WERI-Rb-1 (cell line): ENCODE results near the gene SYN1.

Experiments
- DNase-seq: peaks from one replicate; pipeline ENCODE4 v3.0.0-alpha.2; 2020
- H3K27ac ChIP-seq: fragments of 250-450 bp; sonication (Bioruptor Pico); 2 replicates; pipeline ENCODE4 v1.5.1; 2020; ENCODE audit warnings: mild to moderate bottlenecking, moderate library complexity
- H3K27me3 ChIP-seq: fragments of 250-450 bp; sonication (Bioruptor Pico); 2 replicates; pipeline ENCODE4 v1.5.1; 2021; ENCODE audit warnings: mild to moderate bottlenecking, low read depth, moderate library complexity; ENCODE audit not compliant: insufficient read depth, severe bottlenecking
- H3K36me3 ChIP-seq: fragments of 250-450 bp; sonication (Bioruptor Pico); 2 replicates; pipeline ENCODE4 v1.5.1; 2020; ENCODE audit warnings: mild to moderate bottlenecking, moderate library complexity
- H3K4me3 ChIP-seq: 2 replicates; pipeline ENCODE4 v1.5.1; 2011; ENCODE audit warnings: low read depth, mild to moderate bottlenecking, control low read depth, low read length
- H3K9me3 ChIP-seq: fragments of 250-450 bp; sonication (Bioruptor Pico); 2 replicates; pipeline ENCODE4 v1.5.1; 2021; ENCODE audit warnings: mild to moderate bottlenecking, moderate library complexity; ENCODE audit not compliant: severe bottlenecking
- TF ChIP-seq, protein P1 (sequence below): IDR thresholded peaks from 2 replicates; pipeline ENCODE4 v1.5.1; 2011; ENCODE audit warnings: low read depth, mild to moderate bottlenecking, control low read depth, inconsistent platforms, low read length

SYN1 gene

DNA sequence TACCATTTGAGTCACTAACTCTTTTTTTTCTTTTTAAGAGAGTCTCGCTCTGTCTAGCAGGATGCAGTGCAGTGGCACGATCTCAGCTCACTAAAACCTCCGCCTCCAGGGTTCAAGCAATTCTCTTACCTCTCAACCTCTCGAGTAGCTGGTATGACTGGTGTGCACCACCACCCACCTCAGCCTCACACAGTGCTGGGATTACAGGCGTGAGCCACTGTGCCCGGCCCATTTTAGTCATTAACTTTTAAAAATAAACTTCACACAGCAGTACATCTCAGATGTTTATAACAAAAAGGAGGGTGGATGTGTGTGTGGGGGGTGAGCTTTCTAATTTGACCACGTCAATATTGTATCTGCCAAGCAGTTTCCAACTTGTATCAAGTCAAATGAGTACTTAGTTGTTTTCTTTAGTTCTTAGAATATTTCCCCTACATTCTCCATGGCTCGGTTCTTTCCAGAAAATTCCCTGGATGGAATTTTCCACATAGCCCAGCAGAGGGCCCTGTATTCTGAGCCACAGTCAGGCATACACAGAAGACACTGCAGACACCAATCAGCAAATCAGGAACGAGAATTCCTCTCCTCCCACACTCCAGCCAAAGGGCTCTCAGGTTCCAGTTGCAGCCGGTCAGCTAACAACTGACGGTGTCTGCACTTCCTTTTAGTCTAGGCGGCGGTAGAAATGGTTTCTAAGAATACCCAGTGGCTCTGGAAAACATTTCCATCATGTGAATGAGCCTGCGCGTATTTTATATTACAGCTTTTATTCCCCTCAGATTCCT, 78.7 kb downstream of the SYN1 start:
- H3K4me3 ChIP-seq = no peak overlapping the region
- peak overlapping the region; percentile 34 for H3K27ac ChIP-seq
- no peaks in the 10 kb centered on the region for H3K9me3 ChIP-seq
- peaks cover 4% of the 10 kb centered on the region for H3K27me3 ChIP-seq
- no peaks in the 10 kb centered on the region for H3K36me3 ChIP-seq
- TF ChIP-seq, protein P1, sequence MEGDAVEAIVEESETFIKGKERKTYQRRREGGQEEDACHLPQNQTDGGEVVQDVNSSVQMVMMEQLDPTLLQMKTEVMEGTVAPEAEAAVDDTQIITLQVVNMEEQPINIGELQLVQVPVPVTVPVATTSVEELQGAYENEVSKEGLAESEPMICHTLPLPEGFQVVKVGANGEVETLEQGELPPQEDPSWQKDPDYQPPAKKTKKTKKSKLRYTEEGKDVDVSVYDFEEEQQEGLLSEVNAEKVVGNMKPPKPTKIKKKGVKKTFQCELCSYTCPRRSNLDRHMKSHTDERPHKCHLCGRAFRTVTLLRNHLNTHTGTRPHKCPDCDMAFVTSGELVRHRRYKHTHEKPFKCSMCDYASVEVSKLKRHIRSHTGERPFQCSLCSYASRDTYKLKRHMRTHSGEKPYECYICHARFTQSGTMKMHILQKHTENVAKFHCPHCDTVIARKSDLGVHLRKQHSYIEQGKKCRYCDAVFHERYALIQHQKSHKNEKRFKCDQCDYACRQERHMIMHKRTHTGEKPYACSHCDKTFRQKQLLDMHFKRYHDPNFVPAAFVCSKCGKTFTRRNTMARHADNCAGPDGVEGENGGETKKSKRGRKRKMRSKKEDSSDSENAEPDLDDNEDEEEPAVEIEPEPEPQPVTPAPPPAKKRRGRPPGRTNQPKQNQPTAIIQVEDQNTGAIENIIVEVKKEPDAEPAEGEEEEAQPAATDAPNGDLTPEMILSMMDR = peak; percentile 37; the same call in 1 of the 2 replicates
- DNase-seq = peak; percentile 73

DNA sequence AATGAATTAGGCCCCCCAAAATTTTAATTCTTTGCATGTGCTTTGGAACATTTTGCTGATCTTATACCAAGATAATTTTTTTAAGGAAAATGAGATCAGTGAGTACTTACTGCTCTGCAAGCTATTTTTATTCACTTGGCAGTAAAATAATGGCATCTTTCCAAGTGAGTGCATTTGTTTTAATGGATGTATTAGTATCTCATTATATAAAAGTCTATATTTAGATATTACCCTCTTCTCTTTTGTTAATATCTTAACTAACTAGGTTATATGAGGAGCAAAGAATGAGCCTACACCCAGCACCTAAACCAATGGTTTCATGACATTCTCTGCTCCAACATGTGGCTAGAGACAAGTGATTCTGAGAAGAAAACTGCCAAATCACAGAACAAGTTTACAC, 79.8 kb downstream of the SYN1 start:
- no peak for DNase-seq
- H3K27ac ChIP-seq = no peak overlapping the region
- H3K27me3 ChIP-seq = peaks cover 4% of the 10 kb centered on the region

DNA sequence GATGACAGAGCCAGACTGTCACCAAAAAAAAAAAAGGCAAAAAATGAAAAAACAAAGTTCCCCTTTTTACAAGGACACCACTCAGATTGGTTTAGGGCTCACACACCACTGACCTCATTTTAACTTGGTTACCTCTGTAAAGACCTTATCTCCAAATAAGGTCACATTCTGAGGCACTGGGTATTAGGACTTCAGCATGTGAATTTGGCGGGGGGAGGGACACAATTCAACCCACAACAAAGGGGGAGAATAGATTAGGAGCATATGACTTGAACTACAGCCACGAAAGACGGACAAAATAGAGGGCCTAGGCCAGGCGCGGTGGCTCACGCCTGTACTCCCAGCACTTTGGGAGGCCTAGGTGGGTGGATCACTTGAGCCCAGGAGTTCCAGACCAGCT, 89.6 kb downstream of the SYN1 start:
- no peak for DNase-seq
- Histone ChIP-seq H3K9me3 (no peaks in the 10 kb centered on the region), H3K4me3 (no peak overlapping the region), H3K27me3 (peaks cover 2% of the 10 kb centered on the region), H3K27ac (no peak overlapping the region), H3K36me3 (no peaks in the 10 kb centered on the region)
- TF ChIP-seq, protein P1 = no peak

More for the DNA sequence above, 79.8 kb downstream of the SYN1 start:
- Histone ChIP-seq H3K4me3 (no peak overlapping the region), H3K9me3 (no peaks in the 10 kb centered on the region), H3K36me3 (no peaks in the 10 kb centered on the region)
- TF ChIP-seq, protein P1 = no peak

DNA sequence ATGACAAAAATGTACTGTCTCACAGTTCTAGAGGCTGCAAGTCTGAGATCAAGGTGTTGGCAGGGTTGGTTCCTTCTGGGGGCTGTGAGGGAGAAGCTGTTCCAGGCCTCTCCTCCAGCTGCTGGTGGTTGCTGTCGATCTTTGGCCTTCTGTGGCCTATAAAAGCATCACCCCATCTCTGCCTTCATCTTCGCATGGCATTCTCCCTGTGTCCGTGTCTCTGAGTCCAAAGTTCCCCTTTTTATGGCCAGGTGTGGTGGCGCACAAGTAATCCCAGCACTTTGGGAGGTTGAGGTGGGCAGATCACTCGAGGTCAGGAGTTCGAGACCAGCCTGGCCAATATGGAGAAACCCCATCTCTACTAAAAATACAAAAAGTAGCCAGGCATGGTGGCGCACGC, 90.1 kb downstream of the SYN1 start:
- H3K36me3 ChIP-seq = no peaks in the 10 kb centered on the region
- no peak for DNase-seq
- H3K4me3 ChIP-seq = no peak overlapping the region
- H3K9me3 ChIP-seq = no peaks in the 10 kb centered on the region
- H3K27ac ChIP-seq = no peak overlapping the region
- TF ChIP-seq, protein P1 = no peak
- H3K27me3 ChIP-seq = peaks cover 2% of the 10 kb centered on the region

DNA sequence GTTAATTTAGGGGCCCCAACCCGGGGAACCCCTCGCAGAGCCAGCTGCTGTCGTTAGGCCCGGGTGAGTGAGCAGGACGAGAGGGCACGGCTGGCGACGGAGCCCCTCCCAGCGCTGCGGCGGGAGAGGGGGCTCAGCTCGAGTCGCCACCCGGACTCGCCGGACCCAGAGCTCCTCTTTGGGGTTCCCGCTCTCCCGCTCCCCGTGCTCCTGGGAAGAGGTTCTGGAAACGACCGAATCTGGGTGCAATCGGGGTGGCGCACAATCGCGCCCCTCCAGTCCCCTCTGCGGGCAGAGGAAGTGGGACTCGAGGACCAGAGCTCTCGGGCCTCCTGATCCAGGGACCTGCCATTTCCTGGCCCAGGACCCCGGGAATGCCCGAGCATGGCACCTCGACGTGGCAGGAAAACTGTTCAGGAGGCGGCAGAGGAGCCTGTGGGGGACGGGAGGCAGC, 95.9 kb downstream of the SYN1 start:
- Histone ChIP-seq H3K27ac (no peak overlapping the region), H3K4me3 (peak overlapping the region; percentile 53), H3K9me3 (no peaks in the 10 kb centered on the region), H3K27me3 (peaks cover 25% of the 10 kb centered on the region), H3K36me3 (no peaks in the 10 kb centered on the region)
- no peak for DNase-seq
- TF ChIP-seq, protein P1 = no peak

DNA sequence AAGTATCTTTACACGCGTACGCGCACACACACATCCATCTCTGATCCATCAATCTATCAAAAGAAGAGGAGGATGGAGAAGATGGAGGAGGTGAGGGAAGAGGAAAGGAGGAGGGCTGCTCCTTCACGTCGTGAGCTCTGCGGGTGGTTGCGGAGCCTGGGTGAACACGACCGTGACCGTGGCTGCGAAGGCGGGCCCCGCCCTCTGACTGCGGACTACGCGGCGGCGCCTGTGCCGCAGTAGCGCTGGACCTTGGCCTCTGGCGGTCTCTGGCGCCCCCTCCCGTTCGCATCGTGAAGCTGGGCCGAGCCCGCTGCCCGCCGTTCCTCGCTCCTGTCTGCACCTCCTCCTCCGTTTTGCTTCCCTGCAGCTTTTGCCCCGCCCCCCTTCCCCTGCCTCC, 96.4 kb downstream of the SYN1 start:
- H3K27me3 ChIP-seq = peaks cover 25% of the 10 kb centered on the region
- peak; percentile 71 for DNase-seq
- no peak overlapping the region for H3K27ac ChIP-seq
- TF ChIP-seq, protein P1 = peak; percentile 90
- H3K36me3 ChIP-seq = no peaks in the 10 kb centered on the region
- peak overlapping the region; percentile 53 for H3K4me3 ChIP-seq
- H3K9me3 ChIP-seq = no peaks in the 10 kb centered on the region
